Right atrium auricular region (tissue), 2 donors: ENCODE results near the gene CAMTA1. TPM values are rescaled to one million over a fixed set of nuclear protein-coding genes. Genes with fewer than 3 reads are reported as not detected.

Experiments
- DNase-seq: peaks from one replicate; pipeline ENCODE4 v3.0.0-alpha.2; 2019; ENCODE audit warnings: low spot score
- H3K27ac ChIP-seq, 2 donors: fragments of 200-600 bp; sonication (generic); 1 replicate in 1 of 2; 2 replicates in 1 of 2; pipeline ENCODE4 v1.5.1; 2016 to 2019
- H3K27me3 ChIP-seq, 2 donors: fragments of 200-600 bp; sonication (generic); one replicate each; pipeline versions ENCODE4 v1.5.1 to v1.6.0; 2017 to 2019
- H3K36me3 ChIP-seq: fragments of 200-600 bp; sonication (generic); one replicate; pipeline ENCODE4 v1.5.1; 2016
- H3K4me1 ChIP-seq, 2 donors: fragments of 200-600 bp; sonication (generic); one replicate each; pipeline versions ENCODE4 v1.5.1 to v1.6.0; 2017 to 2019
- H3K4me3 ChIP-seq, 2 donors: fragments of 200-600 bp; sonication (generic); 1 replicate in 1 of 2; 2 replicates in 1 of 2; pipeline ENCODE4 v1.5.1; 2017 to 2019; ENCODE audit warnings: mild to moderate bottlenecking in 1 of 2, moderate library complexity in 1 of 2
- H3K9me3 ChIP-seq, 2 donors: fragments of 200-600 bp; sonication (generic); one replicate each; pipeline ENCODE4 v1.5.1; 2019
- total RNA-seq, 2 donors: library from RNA; depleted of rRNA; stranded (reverse); fragments of >200 nt; gene quantifications; one replicate each; pipeline ENCODE4 v1.1.0, GENCODE V29; 2016
- TF ChIP-seq, protein P1 (sequence below), 2 donors: fragments of 200-600 bp; sonication (generic); IDR thresholded peaks; one replicate each; pipeline ENCODE4 v1.5.1; 2019; ENCODE audit warnings: antibody characterized with exemption in 2 of 2

Gene CAMTA1
- total RNA-seq, 2 donors from 2014 or later: 132 to 190 TPM

- Histone ChIP-seq H3K27ac (no peak overlapping the region), H3K27me3 (no peaks in the 10 kb centered on the region), H3K9me3 (no peaks in the 10 kb centered on the region), H3K36me3 (no peaks in the 10 kb centered on the region), H3K4me1 (peaks cover 0 to 3% of the 10 kb centered on the region in 2 donors), H3K4me3 (no peak overlapping the region)
- DNase-seq: no peak
- TF ChIP-seq, protein P1, sequence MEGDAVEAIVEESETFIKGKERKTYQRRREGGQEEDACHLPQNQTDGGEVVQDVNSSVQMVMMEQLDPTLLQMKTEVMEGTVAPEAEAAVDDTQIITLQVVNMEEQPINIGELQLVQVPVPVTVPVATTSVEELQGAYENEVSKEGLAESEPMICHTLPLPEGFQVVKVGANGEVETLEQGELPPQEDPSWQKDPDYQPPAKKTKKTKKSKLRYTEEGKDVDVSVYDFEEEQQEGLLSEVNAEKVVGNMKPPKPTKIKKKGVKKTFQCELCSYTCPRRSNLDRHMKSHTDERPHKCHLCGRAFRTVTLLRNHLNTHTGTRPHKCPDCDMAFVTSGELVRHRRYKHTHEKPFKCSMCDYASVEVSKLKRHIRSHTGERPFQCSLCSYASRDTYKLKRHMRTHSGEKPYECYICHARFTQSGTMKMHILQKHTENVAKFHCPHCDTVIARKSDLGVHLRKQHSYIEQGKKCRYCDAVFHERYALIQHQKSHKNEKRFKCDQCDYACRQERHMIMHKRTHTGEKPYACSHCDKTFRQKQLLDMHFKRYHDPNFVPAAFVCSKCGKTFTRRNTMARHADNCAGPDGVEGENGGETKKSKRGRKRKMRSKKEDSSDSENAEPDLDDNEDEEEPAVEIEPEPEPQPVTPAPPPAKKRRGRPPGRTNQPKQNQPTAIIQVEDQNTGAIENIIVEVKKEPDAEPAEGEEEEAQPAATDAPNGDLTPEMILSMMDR (IDR thresholded peaks at IDR 0.05): no peak
Measured at GRCh38 chr1:7437036-7437435, 651.8 kb downstream of the CAMTA1 start.

DNA sequence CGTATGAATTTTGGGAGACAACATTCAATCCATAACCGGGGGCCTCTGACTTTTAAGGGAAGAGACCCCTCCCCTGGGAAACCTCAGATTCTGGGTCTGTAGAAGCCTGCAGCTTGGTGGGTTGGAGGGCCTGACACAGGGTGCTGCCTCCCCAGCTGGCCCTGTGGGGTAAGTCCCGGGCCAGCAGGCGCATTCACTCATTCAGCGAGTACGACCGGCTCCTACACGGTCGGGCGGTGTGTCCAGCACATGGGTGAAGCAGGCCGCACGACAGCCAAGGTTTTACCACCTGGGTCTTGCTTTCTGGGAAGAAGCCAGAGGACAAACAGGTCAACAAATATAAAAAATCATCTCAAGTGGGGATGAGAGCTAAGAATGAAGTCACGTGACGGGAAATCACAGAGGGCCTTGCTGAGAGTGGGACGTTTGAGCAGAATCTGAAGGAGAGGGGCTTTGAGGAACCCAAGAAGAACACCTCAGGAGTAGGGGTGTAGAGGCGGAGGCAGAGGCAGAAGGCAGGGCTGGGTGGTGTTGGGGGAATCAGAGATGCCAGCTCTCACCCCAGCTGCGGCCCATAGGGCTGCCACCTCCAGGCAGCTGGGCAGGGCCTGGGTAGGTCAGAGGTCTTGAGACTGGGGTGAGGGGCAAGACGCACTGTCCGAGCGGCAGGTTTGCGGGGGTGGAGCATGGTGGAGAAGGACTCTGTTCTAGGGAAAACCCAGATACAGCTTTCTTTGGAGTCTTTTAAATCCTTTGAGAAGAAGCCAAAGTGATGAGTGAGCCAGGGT is 652.5 kb downstream of the CAMTA1 start:
- Histone ChIP-seq H3K36me3 (no peaks in the 10 kb centered on the region), H3K4me3 (no peak overlapping the region), H3K27ac (no peak overlapping the region), H3K27me3 (no peaks in the 10 kb centered on the region), H3K9me3 (no peaks in the 10 kb centered on the region), H3K4me1 (peaks cover 0 to 3% of the 10 kb centered on the region in 2 donors)
- TF ChIP-seq, protein P1 (IDR thresholded peaks at IDR 0.05): no peak
- DNase-seq: no peak

GRCh38 chr1:7438396-7438785 is 653.1 kb downstream of the CAMTA1 start:
- Histone ChIP-seq H3K4me1 (peaks cover 0 to 3% of the 10 kb centered on the region in 2 donors), H3K36me3 (no peaks in the 10 kb centered on the region), H3K9me3 (no peaks in the 10 kb centered on the region), H3K27ac (no peak overlapping the region), H3K27me3 (no peaks in the 10 kb centered on the region), H3K4me3 (no peak overlapping the region)
- no peak for DNase-seq
- TF ChIP-seq, protein P1 (IDR thresholded peaks at IDR 0.05): no peak

- Histone ChIP-seq H3K4me3 (no peak overlapping the region), H3K4me1 (peaks cover 0 to 3% of the 10 kb centered on the region in 2 donors), H3K9me3 (no peaks in the 10 kb centered on the region), H3K27me3 (no peaks in the 10 kb centered on the region), H3K36me3 (no peaks in the 10 kb centered on the region), H3K27ac (no peak overlapping the region)
- DNase-seq: no peak
- TF ChIP-seq, protein P1 (IDR thresholded peaks at IDR 0.05): no peak
Measured at GRCh38 chr1:7438921-7439655, 653.8 kb downstream of the CAMTA1 start.

GRCh38 chr1:7440154-7440553 is 654.9 kb downstream of the CAMTA1 start:
- no peaks in the 10 kb centered on the region for H3K36me3 ChIP-seq

More at GRCh38 chr1:7440154-7440553, 654.9 kb downstream of the CAMTA1 start:
- peaks cover 0 to 3% of the 10 kb centered on the region in 2 donors for H3K4me1 ChIP-seq
- TF ChIP-seq, protein P1 (IDR thresholded peaks at IDR 0.05): no peak
- no peak for DNase-seq
- H3K4me3 ChIP-seq: no peak overlapping the region
- no peaks in the 10 kb centered on the region for H3K9me3 ChIP-seq
- H3K27ac ChIP-seq: no peak overlapping the region
- H3K27me3 ChIP-seq: no peaks in the 10 kb centered on the region
